ENCODE data around the gene FOLH1.
"Not testable (repeated sequence)": the region's sequence is repeated elsewhere in the genome, so short reads cannot be mapped to it uniquely, and the experiment has no call there.

DNA sequence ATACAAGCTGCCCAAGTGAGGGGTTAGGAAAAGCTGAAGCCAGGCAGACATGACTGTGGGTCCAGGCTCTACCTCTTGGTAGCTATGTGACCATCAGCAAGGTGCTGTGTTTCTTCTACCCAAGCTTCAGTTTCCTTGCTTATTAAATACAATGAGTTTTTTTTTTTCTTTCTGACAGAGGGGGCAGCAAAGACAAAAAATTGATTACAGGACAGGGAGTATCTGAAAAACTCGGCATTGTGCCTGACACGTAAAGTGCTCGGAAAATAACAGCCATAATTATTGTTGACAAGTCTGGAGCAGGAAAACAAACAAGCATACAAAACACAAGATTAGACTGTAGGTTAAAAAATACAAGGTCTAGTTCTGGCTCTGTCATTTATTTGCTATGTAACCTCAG lies 23.3 kb upstream of the FOLH1 start:
- TF ChIP-seq EZH2phosphoT487 (IDR thresholded peaks at IDR 0.05; ENCODE audit: insufficient read depth, low read depth); EZH2 (IDR thresholded peaks at IDR 0.05; ENCODE audit: insufficient read depth, poor library complexity, severe bottlenecking): not testable (repeated sequence)
